ENCODE measurements around the gene BRINP1.
A peak's percentile ranks its signal among the peaks of the same experiment; 100 is the strongest.

DNA sequence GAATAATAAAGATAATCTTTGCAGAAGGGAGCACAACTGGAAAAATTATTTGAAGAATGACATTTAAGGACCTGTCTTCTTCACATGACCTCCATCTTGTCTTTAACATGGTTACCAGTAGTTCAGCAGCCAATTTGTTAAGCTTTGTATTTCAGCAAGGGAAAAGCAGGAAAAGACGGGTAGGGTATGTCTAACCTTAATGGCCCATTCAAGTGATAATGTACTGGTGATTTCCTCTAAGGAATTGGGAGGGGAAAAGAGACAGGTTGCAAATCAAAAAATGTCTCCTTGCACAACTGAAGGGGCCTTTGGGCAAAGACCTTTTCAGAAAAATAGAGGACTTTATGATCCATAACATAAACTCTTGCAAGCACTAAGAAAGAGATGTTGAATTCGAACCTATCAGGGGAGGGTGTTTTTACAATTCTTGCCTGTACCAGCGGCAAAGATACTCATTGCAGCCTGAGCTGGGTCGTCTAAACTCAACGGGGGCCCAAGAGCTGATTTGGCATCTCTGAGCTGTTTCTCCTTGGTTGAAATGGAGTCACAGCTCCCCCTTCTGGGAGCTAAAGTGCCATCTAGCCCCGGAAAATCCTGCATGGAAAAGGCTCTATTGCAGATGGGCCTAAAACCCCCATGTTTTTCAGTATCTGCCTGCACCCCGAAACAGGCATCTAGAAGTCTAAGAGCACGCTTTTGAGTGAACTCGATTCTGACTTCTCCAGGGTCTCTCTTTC lies 3.8 kb downstream of the BRINP1 start:
- TF ChIP-seq CTCF (IDR thresholded peaks at IDR 0.05) (peak in 2 of 7 experiments; percentile 15 to 17), POLR2A (IDR thresholded peaks at IDR 0.05) (no peak)
